IMR-90 (cell line): ENCODE results near the gene FZD4. TPM values are rescaled to one million over a fixed set of nuclear protein-coding genes. Genes with fewer than 3 reads are reported as not detected.

Source experiments
- ATAC-seq: fragments of 200-7000 bp; cut with Tn5 transposase; 2 replicates; pipeline ENCODE4 v1.9.1; 2020; ENCODE audit warnings: low read depth, mild to moderate bottlenecking, moderate library complexity
- BruUV-seq: library from RNA; stranded (reverse); fragments of 400-500 nt; replicated peaks from 2 replicates; lab custom pipeline; 2021; lab: Mats Ljungman, UMichigan
- CTCF ChIA-PET: fragments of 300-600 bp; formaldehyde crosslinking; extraction: SDS; loops from one replicate; lab custom pipeline; 2021; ENCODE audit warnings: antibody characterized with exemption; lab: Yijun Ruan, JAX
- POLR2A ChIA-PET: fragments of 300-600 bp; sonication (Branson Sonifier 250); formaldehyde crosslinking; loops from one replicate; lab custom pipeline; 2022; ENCODE audit warnings: antibody characterized with exemption; ENCODE audit not compliant: unreplicated experiment; lab: Charles Lee
- DNase-seq: peaks from one replicate; pipeline ENCODE4 v3.0.0; 2013
- H2AFZ ChIP-seq: replicated peaks from 2 replicates; pipeline ENCODE3; 2013; ENCODE audit warnings: low read length, mild to moderate bottlenecking; ENCODE audit not compliant: poor library complexity
- H2AK5ac ChIP-seq: 2 replicates; pipeline ENCODE4 v1.6.1; 2013; ENCODE audit warnings: low read depth, low read length, inconsistent platforms
- H2AK9ac ChIP-seq: replicated peaks from 2 replicates; pipeline ENCODE3; 2013; ENCODE audit warnings: mild to moderate bottlenecking, low read depth, low read length, moderate library complexity; ENCODE audit not compliant: poor library complexity
- H2BK120ac ChIP-seq: 2 replicates; pipeline ENCODE4 v1.6.1; 2013; ENCODE audit warnings: low read depth, low read length, inconsistent platforms
- H2BK15ac ChIP-seq: 3 replicates; pipeline ENCODE4 v1.6.1; 2013; ENCODE audit warnings: low read depth, low read length, inconsistent platforms
- H2BK20ac ChIP-seq: 2 replicates; pipeline ENCODE4 v1.6.1; 2013; ENCODE audit warnings: low read depth, mild to moderate bottlenecking, inconsistent platforms, low read length, moderate library complexity
- H2BK5ac ChIP-seq: 2 replicates; pipeline ENCODE4 v1.6.1; 2013; ENCODE audit warnings: mild to moderate bottlenecking, low read depth, low read length, inconsistent platforms; ENCODE audit not compliant: poor library complexity, severe bottlenecking
- H3K14ac ChIP-seq: replicated peaks from 2 replicates; pipeline ENCODE4 v1.6.1; 2013; ENCODE audit warnings: low read depth, low read length, inconsistent platforms
- H3K18ac ChIP-seq: 2 replicates; pipeline ENCODE4 v1.6.1; 2013; ENCODE audit warnings: low read depth, low read length, control low read depth
- H3K23ac ChIP-seq: 2 replicates; pipeline ENCODE4 v1.6.1; 2013; ENCODE audit warnings: low read depth, low read length, inconsistent platforms
- H3K27ac ChIP-seq: 2 replicates; pipeline ENCODE4 v1.5.1; 2013; ENCODE audit warnings: mild to moderate bottlenecking, control low read depth, low read length; ENCODE audit not compliant: insufficient read depth
- H3K27me3 ChIP-seq: 2 replicates; pipeline ENCODE4 v1.6.1; 2013; ENCODE audit warnings: low read length; ENCODE audit not compliant: control insufficient read depth, insufficient read depth
- H3K36me3 ChIP-seq: 2 replicates; pipeline ENCODE4 v1.6.1; 2013; ENCODE audit warnings: low read length, mixed read lengths; ENCODE audit not compliant: control insufficient read depth, insufficient read depth
- H3K4ac ChIP-seq: 2 replicates; pipeline ENCODE4 v1.6.1; 2013; ENCODE audit warnings: low read depth, low read length, inconsistent platforms
- H3K4me1 ChIP-seq: 2 replicates; pipeline ENCODE4 v1.6.1; 2013; ENCODE audit warnings: low read length, mixed read lengths; ENCODE audit not compliant: control insufficient read depth, insufficient read depth
- H3K4me2 ChIP-seq: 2 replicates; pipeline ENCODE4 v1.6.1; 2013; ENCODE audit warnings: low read depth, mild to moderate bottlenecking, control low read depth, low read length, moderate library complexity
- H3K4me3 ChIP-seq: 2 replicates; pipeline ENCODE4 v1.5.1; 2013; ENCODE audit warnings: low read depth, mild to moderate bottlenecking, control low read depth, low read length, moderate library complexity; ENCODE audit not compliant: insufficient read depth
- H3K56ac ChIP-seq: 2 replicates; pipeline ENCODE4 v1.6.1; 2013; ENCODE audit warnings: low read length, inconsistent platforms; ENCODE audit not compliant: insufficient read depth; ENCODE audit errors: extremely low read depth
- H3K79me1 ChIP-seq, 2 experiments: 2 replicates each; pipeline ENCODE4 v1.6.1; 2013; ENCODE audit warnings: low read length in 2 of 2, inconsistent platforms in 1 of 2, low read depth in 1 of 2
- H3K9ac ChIP-seq: 2 replicates; pipeline ENCODE4 v1.6.1; 2013; ENCODE audit warnings: low read depth, low read length, control low read depth
- H3K9me1 ChIP-seq: 2 replicates; pipeline ENCODE4 v1.6.1; 2013; ENCODE audit warnings: low read length, inconsistent platforms; ENCODE audit not compliant: insufficient read depth
- H3K9me3 ChIP-seq: 2 replicates; pipeline ENCODE4 v1.6.1; 2013; ENCODE audit warnings: low read length; ENCODE audit not compliant: control insufficient read depth, insufficient read depth
- H4K20me1 ChIP-seq: 2 replicates; pipeline ENCODE4 v1.6.1; 2013; ENCODE audit warnings: low read length, inconsistent platforms; ENCODE audit not compliant: insufficient read depth
- H4K5ac ChIP-seq: 2 replicates; pipeline ENCODE4 v1.6.1; 2013; ENCODE audit warnings: mild to moderate bottlenecking, low read depth, low read length, control low read depth
- H4K8ac ChIP-seq, 2 experiments: 2 replicates each; pipeline ENCODE4 v1.6.1; 2013; ENCODE audit warnings: low read depth in 2 of 2, low read length in 2 of 2, control low read depth in 1 of 2, inconsistent platforms in 1 of 2
- H4K91ac ChIP-seq: 2 replicates; pipeline ENCODE4 v1.6.1; 2013; ENCODE audit warnings: low read depth, low read length, inconsistent platforms; ENCODE audit not compliant: insufficient read depth
- BHLHE40 ChIP-seq: fragments of 150-350 bp; IDR thresholded peaks from 2 replicates; pipeline ENCODE4 v1.6.1; 2016; ENCODE audit warnings: mild to moderate bottlenecking, low read depth, low read length
- CHD1 ChIP-seq: IDR thresholded peaks from 2 replicates; pipeline ENCODE4 v1.6.1; 2012; ENCODE audit warnings: low read depth, low read length, improper control_type of control experiment
- MAFK ChIP-seq: IDR thresholded peaks from 2 replicates; pipeline ENCODE4 v1.6.1; 2012; ENCODE audit warnings: low read depth, low read length, improper control_type of control experiment
- MXI1 ChIP-seq: IDR thresholded peaks from 2 replicates; pipeline ENCODE4 v1.6.1; 2012; ENCODE audit warnings: low read depth, mild to moderate bottlenecking, low read length, moderate library complexity, borderline replicate concordance
- POLR2A ChIP-seq: IDR thresholded peaks from 2 replicates; pipeline ENCODE4 v1.6.1; 2012; ENCODE audit warnings: mild to moderate bottlenecking, low read depth, low read length
- RAD21 ChIP-seq: IDR thresholded peaks from 2 replicates; pipeline ENCODE4 v1.6.1; 2012; ENCODE audit warnings: low read length, improper control_type of control experiment
- RFX5 ChIP-seq: IDR thresholded peaks from 2 replicates; pipeline ENCODE4 v1.8.0; 2012; ENCODE audit warnings: low read depth, mild to moderate bottlenecking, low read length, moderate library complexity
- USF2 ChIP-seq: fragments of 150-350 bp; IDR thresholded peaks from 2 replicates; pipeline ENCODE4 v1.6.1; 2017; ENCODE audit warnings: mild to moderate bottlenecking, antibody characterized with exemption, low read length, low read depth
- whole genome bisulfite sequencing, 2 experiments: methylation state at CpG; one replicate each; pipeline versions ENCODE4 v1.1.5 to v1.1.7; 2013; ENCODE audit warnings: missing lambda C conversion rate in 2 of 2; ENCODE audit not compliant: insufficient read length in 1 of 2; ENCODE audit errors: extremely low coverage in 2 of 2; 5-methylcytosine and 5-hydroxymethylcytosine counted together
- dilution Hi-C: fragments of 300-500 bp; cut with HindIII; formaldehyde crosslinking; loops from one replicate; pipeline ENCODE4 v1.14.3; 2018; ENCODE audit warnings: low sequenced_read_pairs; ENCODE audit not compliant: unreplicated experiment
- in situ Hi-C: fragments of 300-500 bp; cut with MboI; formaldehyde crosslinking; loops from 3 replicates; pipeline ENCODE4 v1.14.3; 2019; ENCODE audit warnings: low sequenced_read_pairs, inconsistent platforms, mixed read lengths
- intact Hi-C: fragments of 100-400 bp; cut with micrococcal nuclease; formaldehyde crosslinking; loops from 2 replicates; pipeline ENCODE4 v1.10.0; 2022
- polyA plus RNA-seq, 3 experiments: library from polyadenylated mRNA; depleted of rRNA; stranded (reverse); fragments of >200 nt; gene quantifications; 2 replicates each; pipeline ENCODE4 v1.2.3, GENCODE V29; 2012; ENCODE audit warnings: low replicate concordance in 1 of 3
- total RNA-seq: library from RNA; depleted of rRNA; stranded (reverse); fragments of >200 nt; gene quantifications from 2 replicates; pipeline ENCODE4 v1.2.3, GENCODE V29; 2012

Gene FZD4
- total and polyA plus RNA-seq, 2 of the 4 experiments (the other 2 are of a cell fraction): 3.7 to 7.7 TPM

- TF ChIP-seq USF2 (no peak), MAFK (no peak), POLR2A (no peak), RAD21 (no peak), RFX5 (no peak)
Observed at GRCh38 chr11:86977441-86978050, 22.4 kb upstream of the FZD4 start (continued).

GRCh38 chr11:86972734-86973133 lies 17.5 kb upstream of the FZD4 start:
- Histone ChIP-seq H3K4me3 (no peak overlapping the region), H3K23ac (no peak overlapping the region), H3K14ac (no peak overlapping the region), H2BK20ac (no peak overlapping the region), H4K91ac (no peak overlapping the region), H2BK15ac (no peak overlapping the region), H2AK9ac (no peak overlapping the region), H3K9ac (no peak overlapping the region), H4K20me1 (no peaks in the 10 kb centered on the region), H3K4me2 (no peak overlapping the region), H2AK5ac (no peak overlapping the region), H4K5ac (no peak overlapping the region), H2AFZ (no peak overlapping the region), H3K9me1 (no peaks in the 10 kb centered on the region), H3K18ac (no peak overlapping the region), H3K9me3 (peaks cover 8% of the 10 kb centered on the region), H3K4ac (no peak overlapping the region), H2BK5ac (no peak overlapping the region), H2BK120ac (no peak overlapping the region), H3K27me3 (no peaks in the 10 kb centered on the region; the same call in 1 of the 2 replicates), H4K8ac (no peak overlapping the region), H3K79me1 (no peaks in the 10 kb centered on the region), H3K36me3 (no peaks in the 10 kb centered on the region), H3K4me1 (no peaks in the 10 kb centered on the region), H3K27ac (no peak overlapping the region), H3K56ac (no peak overlapping the region)
- TF ChIP-seq MXI1: no peak
- no peak for TF ChIP-seq CHD1
- no peak for TF ChIP-seq BHLHE40
- DNase-seq (no peak), ATAC-seq (no peak)
- in situ Hi-C loops: no loop called here
- ChIA-PET CTCF (no interaction called here), POLR2A (no interaction called here)
- dilution Hi-C loops: no loop called here
- intact Hi-C loops: no loop called here
- no CpG with 5 or more reads among the region's 1 CpG for WGBS, 2 experiments
- BruUV-seq: no TSS peak
